Karpas-422 (cell line): ENCODE data around the gene TMEM95. TPM values are rescaled to one million over a fixed set of nuclear protein-coding genes. Genes with fewer than 3 reads are reported as not detected.
"Not testable (repeated sequence)": the region's sequence is repeated elsewhere in the genome, so short reads cannot be mapped to it uniquely, and the experiment has no call there.

Source experiments
- DNase-seq: peaks from one replicate; pipeline ENCODE4 v3.0.0-alpha.2; 2015
- H2AFZ ChIP-seq: fragments of 200-600 bp; sonication (generic); 2 replicates; pipeline ENCODE4 v1.6.1; 2014; ENCODE audit warnings: antibody characterized with exemption, low read length, mixed read lengths
- H3K27ac ChIP-seq: fragments of 200-600 bp; sonication (generic); 2 replicates; pipeline ENCODE4 v1.5.1; 2014; ENCODE audit warnings: mild to moderate bottlenecking, low read length, moderate library complexity
- H3K27me3 ChIP-seq: fragments of 200-600 bp; sonication (generic); 2 replicates; pipeline ENCODE4 v1.6.1; 2014; ENCODE audit warnings: low read length, mixed read lengths
- H3K36me3 ChIP-seq: fragments of 200-600 bp; sonication (generic); 2 replicates; pipeline ENCODE4 v1.6.1; 2014; ENCODE audit warnings: low read length, mixed read lengths; ENCODE audit not compliant: insufficient read depth
- H3K4me1 ChIP-seq: fragments of 200-600 bp; sonication (generic); 2 replicates; pipeline ENCODE4 v1.6.1; 2014; ENCODE audit warnings: mild to moderate bottlenecking, low read length, mixed read lengths
- H3K4me2 ChIP-seq: fragments of 200-600 bp; sonication (generic); 2 replicates; pipeline ENCODE4 v1.6.1; 2014; ENCODE audit warnings: low read length, low read depth, mild to moderate bottlenecking; ENCODE audit not compliant: poor library complexity, severe bottlenecking
- H3K4me3 ChIP-seq: fragments of 200-600 bp; sonication (generic); 2 replicates; pipeline ENCODE4 v1.5.1; 2014; ENCODE audit warnings: mild to moderate bottlenecking, antibody characterized with exemption, low read length, mixed read lengths
- H3K79me2 ChIP-seq: fragments of 200-600 bp; sonication (generic); 2 replicates; pipeline ENCODE4 v1.6.1; 2014; ENCODE audit warnings: mild to moderate bottlenecking, low read length, mixed read lengths
- H3K9ac ChIP-seq: fragments of 200-600 bp; sonication (generic); 2 replicates; pipeline ENCODE4 v1.6.0; 2014; ENCODE audit warnings: low read length
- H3K9me2 ChIP-seq: fragments of 200-600 bp; sonication (generic), shearing (Covaris generic); replicated peaks from 2 replicates; pipeline ENCODE4 v1.6.0; 2014; ENCODE audit warnings: mild to moderate bottlenecking, low read length, moderate library complexity; ENCODE audit not compliant: insufficient read depth
- H3K9me3 ChIP-seq: fragments of 300-700, 200-600 bp; sonication (generic); 2 replicates; pipeline ENCODE4 v1.6.1; 2014; ENCODE audit warnings: low read length, mixed read lengths
- H4K20me1 ChIP-seq: fragments of 200-600 bp; sonication (generic); 2 replicates; pipeline ENCODE4 v1.6.1; 2014; ENCODE audit warnings: mild to moderate bottlenecking, antibody characterized with exemption, low read length, low read depth; ENCODE audit not compliant: insufficient read depth
- total RNA-seq: library from RNA; depleted of rRNA; stranded (reverse); fragments of >200 nt; shearing (Covaris generic); gene quantifications from 2 replicates; pipeline ENCODE4 v1.2.3, GENCODE V29; 2014; ENCODE audit warnings: low replicate concordance

The TMEM95 gene
- total RNA-seq, 1 experiment from 2014 or later = not detected

DNA sequence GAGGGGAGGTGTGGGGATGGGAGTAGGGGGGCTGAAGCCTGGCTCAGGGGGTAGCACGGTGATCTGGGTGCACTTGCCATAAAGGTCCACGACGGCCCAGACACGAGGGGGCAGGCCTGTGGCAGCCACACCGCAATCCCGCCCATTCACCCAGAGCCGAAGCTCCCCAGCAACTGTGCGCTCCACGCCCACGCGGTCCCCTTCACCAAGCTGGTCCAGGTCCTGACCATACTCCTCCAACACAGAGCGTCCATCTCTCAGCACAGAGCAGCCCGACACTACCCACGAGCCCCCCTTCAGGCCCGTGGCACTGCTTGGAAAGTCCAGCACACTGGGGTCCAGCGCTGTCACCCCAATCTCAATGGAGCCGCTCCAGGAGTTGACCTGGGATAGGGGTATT, 27.5 kb upstream of the TMEM95 start:
- H3K4me3 ChIP-seq = peak overlapping the region; percentile 99; the same call in 1 of the 2 replicates
- peak overlapping the region; percentile 99 for H3K4me2 ChIP-seq
- H4K20me1 ChIP-seq = no peaks in the 10 kb centered on the region
- no peak for DNase-seq
- H3K9me3 ChIP-seq = no peaks in the 10 kb centered on the region
- H3K9me2 ChIP-seq = no peaks in the 10 kb centered on the region
- H2AFZ ChIP-seq = no peak overlapping the region
- H3K27me3 ChIP-seq = no peaks in the 10 kb centered on the region
- peaks cover 13% of the 10 kb centered on the region; the same call in 1 of the 2 replicates for H3K36me3 ChIP-seq
- H3K9ac ChIP-seq = peak overlapping the region; percentile 94
- no peak overlapping the region for H3K27ac ChIP-seq
- H3K4me1 ChIP-seq = peaks cover 23% of the 10 kb centered on the region
- H3K79me2 ChIP-seq = peaks cover 24% of the 10 kb centered on the region

DNA sequence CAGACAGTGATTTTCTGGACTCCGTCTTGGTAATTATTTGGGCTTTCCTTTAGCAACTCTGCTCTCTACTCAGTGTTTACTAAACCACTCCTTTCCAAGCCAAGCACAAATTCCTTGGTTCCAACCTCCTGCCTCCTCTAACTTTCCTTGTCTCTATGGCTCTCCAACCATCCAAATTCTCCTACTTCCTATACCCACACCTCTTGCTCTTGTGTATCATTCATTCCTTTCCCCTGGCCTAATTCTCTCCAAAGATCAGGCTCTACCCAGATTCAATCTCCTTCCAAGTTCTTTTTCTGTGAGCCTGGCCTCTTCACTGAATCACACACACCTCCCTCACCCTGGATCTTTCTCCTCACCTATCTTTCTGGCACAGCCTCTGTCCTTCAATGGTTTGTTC, 26.9 kb upstream of the TMEM95 start:
- H3K4me2 ChIP-seq = peak overlapping the region; percentile 99
- H3K36me3 ChIP-seq = peaks cover 8% of the 10 kb centered on the region; the same call in 1 of the 2 replicates
- peaks cover 23% of the 10 kb centered on the region for H3K4me1 ChIP-seq
- peaks cover 24% of the 10 kb centered on the region for H3K79me2 ChIP-seq
- no peak overlapping the region for H3K27ac ChIP-seq
- H3K9me2 ChIP-seq = no peaks in the 10 kb centered on the region
- no peaks in the 10 kb centered on the region for H3K27me3 ChIP-seq
- peak overlapping the region; percentile 94 for H3K9ac ChIP-seq
- no peaks in the 10 kb centered on the region for H4K20me1 ChIP-seq
- H3K4me3 ChIP-seq = peak overlapping the region; percentile 99
- no peak for DNase-seq
- H2AFZ ChIP-seq = no peak overlapping the region
- no peaks in the 10 kb centered on the region for H3K9me3 ChIP-seq

GRCh38 chr17:7328840-7329373, 26.0 kb upstream of the TMEM95 start, which contains the start of gene NEURL4:
Gene NEURL4 (minus strand): TSS chr17:7329335. CDS start chr17:7329312, 23 bp downstream.
- Histone ChIP-seq H3K4me1 (peaks cover 23% of the 10 kb centered on the region), H3K4me2 (peak within 1 kb of the TSS; percentile 99), H3K9me3 (no peaks in the 10 kb centered on the region), H2AFZ (peak within 1 kb of the TSS; percentile 78), H3K9me2 (no peaks in the 10 kb centered on the region), H3K9ac (peak within 1 kb of the TSS; percentile 94), H3K79me2 (peaks cover 24% of the 10 kb centered on the region), H3K4me3 (peak within 1 kb of the TSS; percentile 99), H3K27ac (peak within 1 kb of the TSS; percentile 75), H3K36me3 (no peaks in the 10 kb centered on the region; the same call in 1 of the 2 replicates), H4K20me1 (no peaks in the 10 kb centered on the region), H3K27me3 (no peaks in the 10 kb centered on the region)
- no peak for DNase-seq

DNA sequence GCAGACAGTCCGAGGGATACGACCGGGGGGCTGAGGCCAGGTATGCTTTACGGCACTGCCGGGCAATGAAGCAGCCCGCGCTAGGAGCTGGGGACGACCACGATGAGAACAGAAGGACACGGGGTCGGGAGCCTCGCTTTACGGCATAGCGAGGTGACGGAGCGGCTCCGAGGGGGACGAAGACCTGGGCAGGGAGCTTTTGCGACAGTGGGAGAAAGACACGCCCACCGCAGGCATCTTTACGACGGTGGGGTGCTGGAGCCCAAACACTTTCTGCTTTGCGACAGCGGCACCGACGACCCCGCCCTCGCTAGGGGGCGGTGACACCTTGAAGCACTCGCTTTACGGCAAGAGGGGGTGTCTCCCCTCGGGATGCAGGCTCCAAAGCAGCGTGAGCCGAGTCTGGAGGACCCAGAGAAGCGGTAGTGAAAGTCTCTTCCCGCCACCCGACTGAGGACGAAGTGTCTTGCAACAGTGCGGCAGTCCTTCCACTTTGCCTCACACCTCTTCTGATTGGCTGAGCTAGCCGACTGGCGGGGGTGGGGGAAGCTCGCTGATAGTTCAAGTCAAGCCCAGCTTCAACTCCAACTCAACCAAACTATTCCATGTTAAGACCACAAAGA, 25.5 kb upstream of the TMEM95 start:
- Histone ChIP-seq H3K9ac (peak overlapping the region; percentile 94), H3K4me1 (peaks cover 23% of the 10 kb centered on the region), H3K79me2 (peaks cover 24% of the 10 kb centered on the region), H3K27me3 (no peaks in the 10 kb centered on the region), H3K9me2 (no peaks in the 10 kb centered on the region), H3K27ac (peak overlapping the region; percentile 75), H3K4me2 (peak overlapping the region; percentile 99), H2AFZ (peak overlapping the region; percentile 78), H4K20me1 (no peaks in the 10 kb centered on the region), H3K9me3 (no peaks in the 10 kb centered on the region), H3K4me3 (peak overlapping the region; percentile 99), H3K36me3 (no peaks in the 10 kb centered on the region; the same call in 1 of the 2 replicates)
- DNase-seq = peak; percentile 100

- H2AFZ ChIP-seq = peak overlapping the region; percentile 78
- H3K4me1 ChIP-seq = peaks cover 23% of the 10 kb centered on the region
- H3K27me3 ChIP-seq = no peaks in the 10 kb centered on the region
- H3K4me3 ChIP-seq = peak overlapping the region; percentile 99
- H3K79me2 ChIP-seq = peaks cover 24% of the 10 kb centered on the region
- no peaks in the 10 kb centered on the region for H4K20me1 ChIP-seq
- H3K9me2 ChIP-seq = no peaks in the 10 kb centered on the region
- H3K9ac ChIP-seq = peak overlapping the region; percentile 94
- peak overlapping the region; percentile 99 for H3K4me2 ChIP-seq
- no peaks in the 10 kb centered on the region for H3K36me3 ChIP-seq
- H3K9me3 ChIP-seq = no peaks in the 10 kb centered on the region
- peak; percentile 94 for DNase-seq
- H3K27ac ChIP-seq = peak overlapping the region; percentile 75
These were observed 24.8 kb upstream of the TMEM95 start for GRCh38 chr17:7329997-7330637.

- Histone ChIP-seq H3K9ac (peak overlapping the region; percentile 94), H3K36me3 (no peaks in the 10 kb centered on the region), H3K9me3 (no peaks in the 10 kb centered on the region), H3K4me1 (peaks cover 28% of the 10 kb centered on the region), H2AFZ (peak overlapping the region; percentile 78; the same call in 1 of the 2 replicates), H3K79me2 (peaks cover 24% of the 10 kb centered on the region), H3K9me2 (no peaks in the 10 kb centered on the region), H3K4me2 (peak overlapping the region; percentile 99), H3K4me3 (peak overlapping the region; percentile 99), H4K20me1 (no peaks in the 10 kb centered on the region), H3K27ac (no peak overlapping the region), H3K27me3 (no peaks in the 10 kb centered on the region)
- no peak for DNase-seq
These were observed 24.3 kb upstream of the TMEM95 start for GRCh38 chr17:7330638-7331015.

GRCh38 chr17:7332111-7332510, 22.8 kb upstream of the TMEM95 start:
- Histone ChIP-seq H3K79me2 (peaks cover 27% of the 10 kb centered on the region), H3K4me3 (no peak overlapping the region), H3K4me1 (peaks cover 43% of the 10 kb centered on the region), H3K4me2 (no peak overlapping the region), H3K9ac (no peak overlapping the region), H3K9me3 (no peaks in the 10 kb centered on the region), H3K36me3 (no peaks in the 10 kb centered on the region), H2AFZ (no peak overlapping the region), H4K20me1 (no peaks in the 10 kb centered on the region), H3K27me3 (no peaks in the 10 kb centered on the region), H3K27ac (no peak overlapping the region), H3K9me2 (no peaks in the 10 kb centered on the region)
- no peak for DNase-seq

- H3K9me3 ChIP-seq, H2AFZ ChIP-seq, H3K4me2 ChIP-seq, H3K9me2 ChIP-seq, H3K4me3 ChIP-seq, H3K27me3 ChIP-seq, H3K36me3 ChIP-seq, H3K27ac ChIP-seq, H4K20me1 ChIP-seq, H3K9ac ChIP-seq, DNase-seq: not testable (repeated sequence)
- Histone ChIP-seq H3K79me2 (peaks cover 25% of the 10 kb centered on the region), H3K4me1 (peaks cover 44% of the 10 kb centered on the region)
These were observed 22.3 kb upstream of the TMEM95 start for GRCh38 chr17:7332600-7333069.
